Measurements from ENCODE around the gene ALDH1A3.

GRCh38 chr15:100858294-100858693 lies 21.3 kb upstream of the ALDH1A3 start:
- TF ChIP-seq POLR2A (IDR thresholded peaks at IDR 0.05) (no peak), POLR2AphosphoS5 (IDR thresholded peaks at IDR 0.05) (no peak)

Data from suprapubic skin (tissue), 4 donors.